IPS-20b (cell line): Measurements from ENCODE around the gene RFPL4A.
"Not testable (repeated sequence)": the region's sequence is repeated elsewhere in the genome, so short reads cannot be mapped to it uniquely, and the experiment has no call there.

Experiments used
- H3K27ac ChIP-seq: one replicate; pipeline ENCODE4 v1.5.1; 2013; ENCODE audit warnings: low read length
- H3K27me3 ChIP-seq: 2 replicates; pipeline ENCODE4 v1.6.1; 2013; ENCODE audit warnings: mild to moderate bottlenecking, low read length, inconsistent platforms; ENCODE audit not compliant: insufficient read depth
- H3K36me3 ChIP-seq: 2 replicates; pipeline ENCODE4 v1.6.1; 2013; ENCODE audit warnings: low read depth, mild to moderate bottlenecking, inconsistent platforms, low read length, moderate library complexity; ENCODE audit not compliant: insufficient read depth
- H3K4me1 ChIP-seq: 2 replicates; pipeline ENCODE4 v1.6.1; 2013; ENCODE audit warnings: mild to moderate bottlenecking, control low read depth, inconsistent platforms, low read length, moderate library complexity; ENCODE audit not compliant: insufficient read depth
- H3K4me3 ChIP-seq: 2 replicates; pipeline ENCODE4 v1.5.1; 2013; ENCODE audit warnings: mild to moderate bottlenecking, low read length, inconsistent platforms
- H3K9ac ChIP-seq: 2 replicates; pipeline ENCODE4 v1.6.1; 2013; ENCODE audit warnings: low read depth, mild to moderate bottlenecking, inconsistent platforms, low read length, moderate library complexity
- H3K9me3 ChIP-seq: 2 replicates; pipeline ENCODE4 v1.6.1; 2013; ENCODE audit warnings: mild to moderate bottlenecking, low read depth, low read length, inconsistent platforms; ENCODE audit not compliant: insufficient read depth

RFPL4A gene

GRCh38 chr19:55758797-55759196, at the start of gene RFPL4A:
RFPL4A (plus strand) TSS chr19:55759097; CDS start chr19:55761801, 2,704 bp downstream.
- H3K9me3 ChIP-seq: peaks cover 51% of the 10 kb centered on the region
- H3K27ac ChIP-seq, H3K27me3 ChIP-seq, H3K9ac ChIP-seq, H3K4me3 ChIP-seq, H3K4me1 ChIP-seq, H3K36me3 ChIP-seq: not testable (repeated sequence)

- H3K27ac ChIP-seq: no peak overlapping the region
- H3K27me3 ChIP-seq: no peaks in the 10 kb centered on the region
- no peaks in the 10 kb centered on the region for H3K36me3 ChIP-seq
- no peak overlapping the region for H3K9ac ChIP-seq
- H3K9me3 ChIP-seq: peaks cover 80% of the 10 kb centered on the region
- no peaks in the 10 kb centered on the region for H3K4me1 ChIP-seq
- H3K4me3 ChIP-seq: no peak overlapping the region
These were observed 47.2 kb upstream of the RFPL4A start for GRCh38 chr19:55711719-55712118.

GRCh38 chr19:55712804-55713631, 45.9 kb upstream of the RFPL4A start:
- H3K36me3 ChIP-seq: no peaks in the 10 kb centered on the region
- H3K4me3 ChIP-seq: no peak overlapping the region
- H3K9me3 ChIP-seq: peaks cover 80% of the 10 kb centered on the region
- H3K9ac ChIP-seq: no peak overlapping the region
- no peaks in the 10 kb centered on the region for H3K27me3 ChIP-seq
- H3K4me1 ChIP-seq: no peaks in the 10 kb centered on the region
- no peak overlapping the region for H3K27ac ChIP-seq

- Histone ChIP-seq H3K36me3 (no peaks in the 10 kb centered on the region), H3K27ac (no peak overlapping the region), H3K4me3 (no peak overlapping the region), H3K4me1 (no peaks in the 10 kb centered on the region), H3K9ac (no peak overlapping the region), H3K27me3 (no peaks in the 10 kb centered on the region), H3K9me3 (peaks cover 91% of the 10 kb centered on the region)
These were observed 42.4 kb upstream of the RFPL4A start for GRCh38 chr19:55716531-55716930.

- Histone ChIP-seq H3K27me3 (no peaks in the 10 kb centered on the region), H3K9ac (no peak overlapping the region), H3K4me3 (no peak overlapping the region), H3K27ac (no peak overlapping the region), H3K9me3 (peaks cover 91% of the 10 kb centered on the region), H3K4me1 (no peaks in the 10 kb centered on the region), H3K36me3 (no peaks in the 10 kb centered on the region)
These were observed 41.6 kb upstream of the RFPL4A start for GRCh38 chr19:55717251-55717650.

GRCh38 chr19:55717879-55718711, 40.8 kb upstream of the RFPL4A start:
- not testable (repeated sequence) for H3K27me3 ChIP-seq, H3K4me3 ChIP-seq, H3K36me3 ChIP-seq, H3K27ac ChIP-seq, H3K4me1 ChIP-seq, H3K9ac ChIP-seq
- peaks cover 90% of the 10 kb centered on the region for H3K9me3 ChIP-seq

- Histone ChIP-seq H3K9ac (no peak overlapping the region), H3K27me3 (no peaks in the 10 kb centered on the region), H3K36me3 (no peaks in the 10 kb centered on the region), H3K4me1 (no peaks in the 10 kb centered on the region), H3K27ac (no peak overlapping the region), H3K4me3 (no peak overlapping the region), H3K9me3 (peaks cover 92% of the 10 kb centered on the region)
These were observed 38.6 kb upstream of the RFPL4A start for GRCh38 chr19:55720214-55720746.

GRCh38 chr19:55720801-55721200, 38.1 kb upstream of the RFPL4A start:
- Histone ChIP-seq H3K36me3 (no peaks in the 10 kb centered on the region), H3K27me3 (no peaks in the 10 kb centered on the region), H3K4me3 (no peak overlapping the region), H3K4me1 (no peaks in the 10 kb centered on the region), H3K9me3 (peaks cover 89% of the 10 kb centered on the region), H3K27ac (no peak overlapping the region), H3K9ac (no peak overlapping the region)

GRCh38 chr19:55723491-55723890, 35.4 kb upstream of the RFPL4A start:
- no peaks in the 10 kb centered on the region for H3K36me3 ChIP-seq
- H3K4me3 ChIP-seq: no peak overlapping the region
- no peaks in the 10 kb centered on the region for H3K27me3 ChIP-seq
- peaks cover 91% of the 10 kb centered on the region for H3K9me3 ChIP-seq
- no peak overlapping the region for H3K9ac ChIP-seq
- H3K4me1 ChIP-seq: no peaks in the 10 kb centered on the region
- H3K27ac ChIP-seq: no peak overlapping the region

GRCh38 chr19:55730378-55730777, 28.5 kb upstream of the RFPL4A start:
- H3K27ac ChIP-seq, H3K4me3 ChIP-seq, H3K4me1 ChIP-seq, H3K36me3 ChIP-seq, H3K9ac ChIP-seq, H3K27me3 ChIP-seq: not testable (repeated sequence)
- H3K9me3 ChIP-seq: peaks cover 78% of the 10 kb centered on the region

- peaks cover 77% of the 10 kb centered on the region for H3K9me3 ChIP-seq
- no peak within 1 kb of the TSS for H3K27ac ChIP-seq
- no peaks in the 10 kb centered on the region for H3K4me1 ChIP-seq
- H3K9ac ChIP-seq: no peak within 1 kb of the TSS
- H3K36me3 ChIP-seq: no peaks in the 10 kb centered on the region
- no peaks in the 10 kb centered on the region for H3K27me3 ChIP-seq
- H3K4me3 ChIP-seq: no peak within 1 kb of the TSS
These were observed 20.6 kb upstream of the RFPL4A start, which contains the start of gene NLRP9 for GRCh38 chr19:55738302-55738701. NLRP9 (minus strand) TSS chr19:55738402; CDS start chr19:55738374, 28 bp downstream.
